SK-N-MC (cell line): ENCODE results near the gene TMEM231.

Source experiments
- EZH2 ChIP-seq: fragments of 200-600 bp; sonication (generic); IDR thresholded peaks from one replicate; pipeline ENCODE4 v1.6.1; 2017; ENCODE audit warnings: antibody characterized with exemption
- FOXP2 ChIP-seq: optimal IDR thresholded peaks from 2 replicates; pipeline ENCODE3; 2011; ENCODE audit warnings: mild to moderate bottlenecking, moderate library complexity; ENCODE audit not compliant: insufficient read depth; ENCODE audit errors: extremely low read length, control extremely low read depth
- POLR2AphosphoS5 ChIP-seq: IDR thresholded peaks from 2 replicates; pipeline ENCODE4 v1.6.1; 2012; ENCODE audit warnings: mild to moderate bottlenecking, low read depth, low read length, borderline replicate concordance

GRCh38 chr16:75506574-75506973 is 49.5 kb downstream of the TMEM231 start:
- TF ChIP-seq EZH2 (no peak), POLR2AphosphoS5 (no peak), FOXP2 (no peak)
